ENCODE results near the gene KLF7.

GRCh38 chr2:207110310-207110709, 55.4 kb downstream of the KLF7 start:
- TF ChIP-seq CTCF (IDR thresholded peaks at IDR 0.05) (no peak), ZFX (IDR thresholded peaks at IDR 0.05; ENCODE audit: borderline replicate concordance) (no peak)

All from 22Rv1 (cell line).